ENCODE results near the gene ADAMTSL4. TPM values are rescaled to one million over a fixed set of nuclear protein-coding genes. Genes with fewer than 3 reads are reported as not detected.

Gene ADAMTSL4
- total and polyA plus RNA-seq, 7 donors = 7.4 to 109 (median 25.4) TPM

- ATAC-seq (no peak), DNase-seq (no peak)
- Histone ChIP-seq H3K36me3 (ENCODE audit: insufficient read depth in 1 of 2, low read depth in 1 of 2) (peaks cover 18 to 64% of the 10 kb centered on the region in 2 donors), H3K27me3 (ENCODE audit: insufficient read depth in 3 of 3, low read length in 2 of 3) (no peaks in the 10 kb centered on the region), H3K9me3 (no peaks in the 10 kb centered on the region), H3K4me3 (peak overlapping the region; percentile 92), H3K4me1 (peaks cover 39% of the 10 kb centered on the region), H3K27ac (peak overlapping the region; percentile 100)
- no peak for TF ChIP-seq CTCF (IDR thresholded peaks at IDR 0.05)
- intact Hi-C loops (cut with DNase I) = loop anchor here (5.0 kb wide), 1 partner anchor 45 kb away; no protein-coding TSS in a partner anchor
- WGBS, 3 donors = 0 to 4% (median 0%) methylated on average over 2 of the region's 2 CpGs
Measured at GRCh38 chr1:150576794-150577556, 27.8 kb downstream of the ADAMTSL4 start.

GRCh38 chr1:150577557-150578271 lies 28.5 kb downstream of the ADAMTSL4 start:
- Histone ChIP-seq H3K4me1 (peaks cover 34% of the 10 kb centered on the region), H3K27me3 (ENCODE audit: insufficient read depth in 3 of 3, low read length in 2 of 3) (no peaks in the 10 kb centered on the region), H3K9me3 (no peaks in the 10 kb centered on the region), H3K4me3 (peak overlapping the region; percentile 92), H3K27ac (peak overlapping the region; percentile 100), H3K36me3 (ENCODE audit: insufficient read depth in 1 of 2, low read depth in 1 of 2) (peaks cover 18 to 57% of the 10 kb centered on the region in 2 donors)
- no peak for ATAC-seq
- intact Hi-C loops (cut with DNase I) = loop anchor here (2.0 to 5.0 kb wide), 2 partner anchors 17 to 45 kb away; no protein-coding TSS in a partner anchor
- DNase-seq = no peak
- WGBS, 3 donors = 0 to 1% (median 0%) methylated on average over 11 of the region's 11 CpGs
- TF ChIP-seq CTCF (IDR thresholded peaks at IDR 0.05) = no peak

- TF ChIP-seq CTCF (IDR thresholded peaks at IDR 0.05) = no peak
- intact Hi-C loops (cut with DNase I) = loop anchor here (1.0 to 5.0 kb wide), 3 partner anchors 17 to 44 kb away; no protein-coding TSS in a partner anchor
- WGBS, 3 donors = 0% methylated on average over 50 of the region's 50 CpGs
- no peaks in the 10 kb centered on the region for H3K27me3 ChIP-seq (ENCODE audit: insufficient read depth in 3 of 3, low read length in 2 of 3)
- DNase-seq (peak; percentile 66 to 84), ATAC-seq (peak; percentile 36 to 64 (median 56))
- H3K27ac ChIP-seq = peak overlapping the region; percentile 100
- peak overlapping the region; percentile 92 for H3K4me3 ChIP-seq
- peaks cover 26% of the 10 kb centered on the region for H3K4me1 ChIP-seq
- no peaks in the 10 kb centered on the region for H3K9me3 ChIP-seq
- H3K36me3 ChIP-seq (ENCODE audit: insufficient read depth in 1 of 2, low read depth in 1 of 2) = peaks cover 14 to 49% of the 10 kb centered on the region in 2 donors
Measured at GRCh38 chr1:150578272-150579109, 29.3 kb downstream of the ADAMTSL4 start.

GRCh38 chr1:150579110-150579944 lies 30.1 kb downstream of the ADAMTSL4 start, which contains the start of gene MCL1:
Gene MCL1, minus strand, starts transcription at chr1:150579610. Its CDS starts 80 bp downstream, at chr1:150579530.
- intact Hi-C loops (cut with DNase I) = loop anchor here (1.0 to 5.0 kb wide), 3 partner anchors 18 to 43 kb away; no protein-coding TSS in a partner anchor
- WGBS, 3 donors = 0% methylated on average over 73 to 94 of the region's 94 CpGs
- ATAC-seq = peak; percentile 77 to 84 (median 81)

More at GRCh38 chr1:150579110-150579944, 30.1 kb downstream of the ADAMTSL4 start, which contains the start of gene MCL1:
- H3K4me3 ChIP-seq = peak within 1 kb of the TSS; percentile 92
- no peaks in the 10 kb centered on the region for H3K9me3 ChIP-seq
- peak within 1 kb of the TSS; percentile 100 for H3K27ac ChIP-seq
- peaks cover 14 to 41% of the 10 kb centered on the region in 2 donors for H3K36me3 ChIP-seq (ENCODE audit: insufficient read depth in 1 of 2, low read depth in 1 of 2)
- no peak for TF ChIP-seq CTCF (IDR thresholded peaks at IDR 0.05)
- peaks cover 18% of the 10 kb centered on the region for H3K4me1 ChIP-seq
- H3K27me3 ChIP-seq (ENCODE audit: insufficient read depth in 3 of 3, low read length in 2 of 3) = no peaks in the 10 kb centered on the region
- DNase-seq = peak; percentile 92 to 97

Data from psoas muscle (tissue), 8 donors.